Renal cortex interstitium (tissue), 11 donors: Measurements from ENCODE around the gene IPCEF1. TPM values are rescaled to one million over a fixed set of nuclear protein-coding genes. Genes with fewer than 3 reads are reported as not detected.
"Not testable (repeated sequence)": the region's sequence is repeated elsewhere in the genome, so short reads cannot be mapped to it uniquely, and the experiment has no call there.

ENCODE experiments used
- DNase-seq, 11 donors: peaks; one replicate each; pipeline ENCODE4 v3.0.0-alpha.2; 2013; ENCODE audit warnings: low read depth in 9 of 11, low spot score in 4 of 11; ENCODE audit errors: extremely low read depth in 1 of 11
- polyA plus RNA-seq, 3 donors: library from polyadenylated mRNA; unstranded; fragments of 120-200 nt; gene quantifications; one replicate each; pipeline ENCODE4 v1.2.1, GENCODE V29; 2013; ENCODE audit not compliant: insufficient read length in 3 of 3

Gene IPCEF1
- polyA plus RNA-seq, 3 donors = 4.7 to 9.7 (median 7.2) TPM

DNA sequence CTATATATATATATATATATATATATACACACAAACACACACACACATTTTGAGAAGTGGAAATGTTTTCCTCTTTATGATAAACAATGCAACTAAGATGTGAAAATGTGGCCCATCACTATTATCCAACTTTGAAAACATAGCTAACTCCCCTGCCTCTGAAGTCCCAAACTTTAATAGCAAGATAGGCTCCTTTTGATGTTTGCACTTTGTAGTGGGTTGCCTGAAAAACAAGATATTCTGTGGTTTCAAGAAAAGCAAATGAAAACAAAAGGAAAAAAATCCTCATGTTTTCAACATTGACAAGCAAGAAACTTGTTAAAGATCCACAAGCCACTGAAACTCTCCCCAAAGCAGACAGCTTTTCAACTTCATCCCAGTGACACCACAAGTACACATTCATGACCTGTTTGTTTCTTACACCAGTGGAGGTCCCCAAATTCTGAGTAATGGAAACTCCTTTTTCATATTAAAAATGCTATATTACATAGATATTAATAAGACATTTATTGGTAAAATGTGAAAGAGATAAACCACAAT lies 90.0 kb downstream of the IPCEF1 start:
- no peak for DNase-seq

DNA sequence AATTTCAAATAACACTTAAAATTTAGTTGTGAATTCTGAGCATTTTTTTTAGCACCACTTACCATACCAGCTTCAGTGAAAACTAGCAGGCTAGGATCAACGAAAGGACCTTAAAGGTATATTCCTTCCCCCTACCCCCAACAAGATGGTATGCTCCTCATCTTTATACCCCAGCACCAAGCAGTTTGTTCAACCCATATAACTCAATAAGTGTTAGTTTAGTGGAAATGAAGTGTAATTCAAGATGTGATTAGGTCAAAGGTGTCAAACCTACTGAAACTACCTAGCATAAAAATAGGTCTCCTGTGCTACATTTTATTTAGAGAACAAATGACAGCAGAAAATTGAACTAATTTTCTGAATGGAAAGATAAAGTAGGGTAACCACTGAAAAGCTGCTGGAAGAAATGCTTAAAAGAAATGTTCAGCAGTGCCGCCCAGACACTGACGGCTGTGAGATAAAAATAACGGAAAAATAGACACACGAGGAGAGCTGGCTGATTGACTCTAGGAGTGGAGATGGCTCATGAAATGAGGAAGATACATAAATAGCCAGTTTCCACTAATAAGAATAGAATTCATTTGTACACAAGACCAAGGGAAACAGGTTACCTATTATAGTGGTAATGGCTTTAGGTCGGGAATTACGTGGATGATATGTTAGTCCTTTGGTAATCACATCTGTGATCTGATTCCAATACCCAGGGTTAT lies 94.8 kb downstream of the IPCEF1 start:
- no peak for DNase-seq

DNA sequence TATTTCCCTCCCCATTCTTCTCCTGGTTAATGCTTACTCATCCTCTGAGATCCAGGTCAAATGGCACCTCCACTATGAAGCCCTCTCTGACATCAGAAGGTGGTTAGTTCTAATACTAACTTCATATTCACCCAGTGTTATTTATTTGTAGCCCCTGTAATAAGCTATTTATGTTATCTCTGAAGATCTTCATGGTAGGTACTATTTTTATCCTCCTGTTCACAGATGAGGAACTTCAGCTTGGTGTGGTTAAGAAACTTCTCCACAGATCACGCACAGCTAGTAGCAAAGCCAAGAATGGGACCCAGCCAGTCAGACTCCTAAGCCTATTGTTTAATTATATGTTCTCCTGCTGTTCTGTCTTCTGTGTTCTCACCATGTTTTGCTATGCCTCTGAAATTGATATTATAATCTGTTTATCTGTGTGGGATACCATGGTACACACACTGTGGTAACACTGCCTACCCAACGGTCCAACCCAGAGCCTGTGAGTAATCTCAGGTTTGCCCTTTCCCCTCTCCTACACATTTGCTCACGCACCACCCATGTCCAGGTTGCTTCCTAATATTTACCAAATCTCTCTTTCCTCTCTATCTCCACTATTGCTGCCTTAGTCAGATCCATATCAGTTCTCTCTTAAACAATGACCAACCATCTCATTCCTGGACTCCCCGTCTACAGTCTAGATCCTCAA lies 98.4 kb downstream of the IPCEF1 start:
- no peak for DNase-seq

DNA sequence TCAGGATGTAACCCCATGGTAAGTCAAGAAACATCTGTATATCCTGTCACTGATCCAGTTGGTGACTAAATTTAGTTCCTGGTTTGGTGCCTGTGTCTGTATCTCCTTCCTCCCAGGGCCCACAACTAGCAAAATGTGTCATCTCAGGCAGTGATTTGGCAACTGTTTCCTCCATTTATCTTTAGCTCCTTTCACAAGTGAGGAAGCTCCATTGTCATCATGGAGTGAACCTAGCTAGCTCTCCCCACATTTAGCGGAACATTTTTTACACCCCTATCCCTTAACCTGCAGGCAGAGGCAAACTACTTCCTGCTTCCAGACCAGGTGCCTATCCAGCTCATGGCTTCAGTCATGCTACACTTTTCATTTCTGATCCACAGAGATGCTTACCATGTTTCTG lies 99.5 kb downstream of the IPCEF1 start:
- DNase-seq = no peak

DNA sequence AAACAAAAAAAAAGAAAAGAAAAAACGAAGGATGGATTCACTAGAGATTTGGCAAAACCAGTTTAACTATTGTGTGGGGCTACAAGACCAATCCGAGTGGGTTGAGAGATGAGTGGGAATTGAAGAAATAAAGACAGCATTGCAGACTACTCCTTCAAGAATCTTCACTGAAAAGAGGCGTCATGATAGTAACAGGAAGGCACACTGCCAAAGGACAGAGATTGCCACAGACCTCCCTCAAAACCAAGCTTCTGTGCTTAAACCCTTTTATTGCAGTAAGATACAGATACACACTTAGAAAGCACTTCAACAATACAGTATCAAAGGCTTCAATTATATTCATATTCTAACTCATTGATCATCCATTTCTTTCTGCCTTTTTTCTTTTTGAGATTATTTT lies 103.9 kb downstream of the IPCEF1 start:
- DNase-seq = no peak

DNA sequence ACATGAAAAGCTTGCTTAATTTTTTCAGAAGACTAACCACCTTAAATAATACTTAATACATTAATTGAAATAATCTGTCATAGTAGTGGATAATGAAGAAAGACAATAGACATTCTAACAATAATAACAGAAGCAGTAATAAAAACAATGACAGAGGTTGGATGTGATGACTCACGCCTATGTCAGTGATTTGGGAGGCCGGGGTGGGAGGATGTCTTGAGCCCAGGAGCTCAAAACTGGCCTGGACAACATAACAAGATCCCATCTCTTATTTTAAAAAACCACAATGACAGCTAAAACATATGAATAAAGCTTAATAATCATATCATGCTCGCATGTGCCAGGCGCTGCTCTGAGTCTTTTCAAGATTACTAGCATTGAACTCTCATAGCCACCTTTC lies 105.5 kb downstream of the IPCEF1 start:
- no peak for DNase-seq

DNA sequence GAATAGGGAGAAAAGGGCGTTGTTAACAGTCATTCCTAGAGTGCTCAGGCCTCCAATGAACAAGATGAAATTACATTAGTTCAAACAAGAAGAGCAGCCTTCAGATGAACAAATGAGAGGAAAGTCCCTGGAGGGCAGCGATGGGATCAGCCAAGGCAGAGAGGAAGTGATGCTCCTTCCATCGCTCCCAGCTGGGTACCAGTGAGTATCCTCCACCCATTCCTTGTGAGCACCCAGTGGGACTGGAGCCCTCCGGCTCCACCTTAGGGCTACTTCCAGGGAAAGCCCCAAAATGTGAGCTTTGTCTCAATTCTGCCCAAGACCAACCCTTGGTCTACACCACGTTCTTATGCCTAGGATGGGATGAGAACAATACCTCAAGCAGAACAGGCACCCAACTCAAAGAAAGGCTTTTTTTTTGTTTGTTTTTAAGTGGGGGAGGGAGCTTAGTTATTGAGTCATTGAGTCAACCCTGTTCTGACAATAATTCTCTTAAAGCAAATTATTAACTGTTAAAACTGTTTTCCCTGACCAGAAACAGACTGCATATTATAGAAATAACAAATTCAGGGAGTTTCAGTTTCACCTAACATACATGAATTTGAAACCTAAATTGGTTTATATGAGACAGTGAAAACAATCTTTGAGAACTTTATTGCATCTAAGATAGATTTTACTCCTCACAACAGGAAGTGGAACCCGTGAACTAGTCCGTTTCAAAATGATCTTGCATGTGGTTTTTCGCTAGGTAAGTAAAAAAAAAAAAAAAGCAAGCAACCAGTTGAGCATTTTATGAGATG lies 106.9 kb downstream of the IPCEF1 start:
- DNase-seq = no peak

DNA sequence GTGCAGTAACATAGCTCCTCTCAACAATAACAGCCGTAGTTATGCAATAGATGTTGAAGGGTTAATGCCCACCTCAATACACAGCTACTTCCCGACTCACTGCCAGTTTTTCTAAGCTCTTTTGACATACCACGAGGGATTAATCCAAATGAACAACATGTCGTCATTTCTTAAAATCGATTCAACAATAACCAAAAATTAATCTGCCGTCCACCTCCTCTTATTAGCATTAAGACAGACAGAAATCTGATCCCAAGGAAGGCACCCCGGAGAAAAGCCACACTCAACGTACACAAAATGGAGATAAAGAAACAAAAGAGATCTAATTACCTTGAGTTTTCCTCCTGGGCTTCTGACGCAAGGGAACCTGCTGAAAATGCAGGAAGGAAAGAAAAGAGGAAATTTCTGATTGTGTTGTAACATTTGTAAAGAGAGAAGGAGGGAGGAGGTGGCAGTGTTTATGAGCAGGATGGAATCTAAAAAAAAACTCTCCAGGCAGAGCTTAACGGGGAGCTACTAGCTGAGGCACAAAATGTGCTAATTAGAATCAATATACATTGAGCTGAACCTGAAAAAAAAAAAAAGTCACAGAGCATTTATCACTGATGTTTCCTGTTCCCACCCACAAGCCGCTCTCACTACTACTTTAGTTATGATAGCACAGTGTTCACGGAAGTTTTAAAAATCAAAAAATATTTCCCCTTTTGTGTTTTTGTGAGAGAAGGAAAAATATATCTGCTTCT lies 109.3 kb downstream of the IPCEF1 start:
- no peak for DNase-seq

DNA sequence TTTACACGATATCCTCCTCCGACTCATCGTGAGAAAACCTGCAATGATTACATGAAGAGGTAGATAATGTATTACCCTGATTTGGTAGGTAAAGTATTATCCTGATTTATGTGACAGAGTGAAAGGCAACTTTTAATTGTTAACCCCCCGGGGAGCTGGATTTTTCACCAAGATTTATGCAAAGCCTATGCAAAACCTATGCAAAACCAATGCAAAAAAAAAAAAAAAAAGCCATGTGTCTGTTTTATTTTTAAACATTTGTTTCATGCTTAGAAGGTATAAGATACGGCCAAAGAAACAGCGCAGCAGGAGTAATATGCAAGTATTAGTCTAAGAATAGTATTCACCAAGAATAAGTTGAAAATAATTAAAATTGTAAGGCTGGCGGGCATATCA lies 109.9 kb downstream of the IPCEF1 start:
- DNase-seq = no peak

DNA sequence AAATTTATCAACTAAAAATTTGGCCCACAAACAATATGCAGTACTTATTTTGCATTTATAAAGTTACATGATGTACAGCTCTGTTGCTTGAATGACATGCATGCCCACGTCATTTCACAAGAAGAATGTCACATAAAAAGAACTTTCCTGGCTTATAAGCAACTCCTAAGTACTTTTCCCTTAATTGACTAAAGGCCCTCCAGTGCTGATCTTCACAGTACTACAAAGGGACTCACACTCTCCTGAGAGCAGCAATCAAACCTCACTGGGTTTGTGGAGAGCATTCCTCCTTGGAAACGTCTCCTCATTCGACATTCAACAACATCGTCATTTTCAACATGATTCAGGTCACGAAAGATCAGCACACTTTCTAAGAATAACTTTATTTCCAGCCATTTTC lies 111.1 kb downstream of the IPCEF1 start:
- no peak for DNase-seq

DNA sequence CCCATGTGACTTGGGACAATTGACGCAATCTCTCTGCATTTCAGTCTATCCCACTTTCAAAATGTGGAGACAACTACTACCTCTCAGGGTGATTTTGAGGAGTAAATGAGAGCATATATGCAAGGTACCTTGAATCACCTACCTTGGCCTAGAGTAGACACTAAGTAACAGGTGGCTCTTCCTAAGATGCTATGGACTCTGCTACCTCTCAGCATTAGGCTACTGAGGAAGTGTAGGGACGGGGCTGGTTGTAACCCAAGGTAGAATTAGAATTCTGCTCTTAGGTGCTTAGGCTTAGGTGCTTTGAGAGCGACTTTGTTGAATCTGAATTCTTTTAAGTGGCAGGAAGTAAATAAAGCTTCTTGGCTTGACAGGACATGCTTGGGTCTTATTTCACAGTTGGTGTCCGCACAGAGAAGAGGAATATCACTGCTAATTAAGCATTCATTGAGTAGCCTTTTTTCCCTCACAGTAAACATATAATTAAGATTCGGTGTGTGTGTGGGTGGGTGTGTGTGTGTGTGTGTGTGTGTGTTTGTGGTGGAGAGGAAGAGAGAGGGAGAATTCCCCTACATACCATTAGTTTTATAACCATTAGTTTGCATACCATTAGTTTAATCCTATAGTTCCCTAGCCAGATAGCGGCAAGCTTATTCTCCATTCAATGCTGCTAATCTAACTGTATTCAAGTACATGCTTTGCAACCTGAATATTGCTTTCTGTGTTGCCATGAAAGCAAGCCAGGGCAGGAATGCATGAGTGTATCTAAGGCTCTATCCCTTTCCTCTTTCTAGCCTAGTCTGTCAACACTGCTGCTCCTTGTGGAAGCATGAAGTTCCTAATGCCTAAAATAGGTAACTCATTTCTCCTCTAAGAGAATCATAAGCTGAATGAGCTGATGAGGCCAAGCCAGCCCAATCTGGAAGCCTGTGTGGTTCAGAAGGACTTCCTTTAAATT lies 112.5 kb downstream of the IPCEF1 start:
- no peak for DNase-seq

DNA sequence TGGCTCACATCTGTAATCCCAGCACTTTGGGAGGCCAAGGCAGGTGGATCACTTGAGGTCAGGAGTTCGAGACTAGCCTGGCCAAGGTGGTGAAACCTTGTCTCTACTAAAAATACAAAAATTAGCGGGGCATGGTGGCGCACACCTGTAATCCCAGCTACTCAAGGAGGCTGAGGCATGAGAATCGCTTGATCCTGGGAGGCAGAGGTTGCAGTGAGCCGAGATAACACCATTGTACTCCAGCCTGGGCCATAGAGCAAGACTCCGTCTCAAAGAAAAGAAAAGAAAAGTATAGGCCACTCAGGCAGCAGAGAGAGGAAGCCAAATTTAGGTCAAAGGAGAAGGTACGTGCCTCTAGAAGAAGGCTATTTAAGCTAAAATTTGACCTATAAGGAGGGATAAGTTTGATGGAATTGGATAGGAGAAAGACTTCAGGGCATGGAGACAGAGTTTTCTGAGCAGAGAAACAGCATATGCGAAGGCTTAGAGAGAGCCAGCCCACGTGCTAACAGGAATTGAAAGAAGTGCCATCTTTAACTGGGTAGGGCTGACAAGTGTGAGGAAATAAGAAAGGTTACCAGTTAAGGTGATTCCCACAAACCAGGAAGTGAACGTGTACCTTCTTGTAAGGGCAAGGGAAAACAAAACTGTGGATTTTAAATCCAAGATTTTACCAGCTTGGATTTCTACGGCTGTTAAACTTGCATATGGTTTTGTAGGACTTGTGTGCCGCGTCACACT lies 113.8 kb downstream of the IPCEF1 start:
- no peak for DNase-seq

DNA sequence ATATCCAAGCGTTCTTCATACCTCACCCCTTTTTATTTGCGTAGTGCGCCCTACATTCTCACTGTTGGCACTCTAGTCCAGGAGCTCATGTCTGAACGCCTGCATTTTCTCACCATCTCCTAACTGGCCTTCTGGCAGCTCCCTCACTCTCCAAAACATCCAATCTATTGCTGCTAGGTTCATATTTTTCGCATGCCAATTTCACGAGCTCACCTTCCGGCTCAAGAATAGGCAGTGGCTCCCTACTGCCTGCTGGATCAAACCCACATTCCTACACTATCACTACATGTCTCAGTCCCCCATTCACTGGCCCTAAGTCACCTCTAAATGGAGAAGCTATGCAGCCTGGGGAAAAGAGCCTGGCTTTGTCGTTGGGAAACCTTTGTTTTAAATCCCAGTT lies 115.0 kb downstream of the IPCEF1 start:
- DNase-seq = no peak

DNA sequence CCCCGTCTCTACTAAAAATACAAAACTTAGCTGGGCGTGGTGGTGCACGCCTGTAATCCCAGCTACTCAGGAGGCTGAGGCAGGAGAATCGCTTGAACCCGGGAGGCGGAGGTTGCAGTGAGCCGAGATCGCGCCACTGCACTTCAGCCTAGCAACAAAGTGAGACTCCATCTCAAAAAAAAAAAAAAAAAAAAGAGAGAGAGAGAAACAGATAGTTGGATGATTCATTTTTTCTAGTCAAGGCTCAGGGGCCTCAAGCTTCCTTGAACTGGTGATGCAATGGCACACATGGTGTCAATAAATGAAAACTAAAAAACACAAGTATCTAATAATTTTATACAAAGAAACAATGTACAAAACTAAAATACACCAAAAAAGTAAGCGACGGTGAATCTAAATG lies 115.5 kb downstream of the IPCEF1 start:
- not testable (repeated sequence) for DNase-seq

DNA sequence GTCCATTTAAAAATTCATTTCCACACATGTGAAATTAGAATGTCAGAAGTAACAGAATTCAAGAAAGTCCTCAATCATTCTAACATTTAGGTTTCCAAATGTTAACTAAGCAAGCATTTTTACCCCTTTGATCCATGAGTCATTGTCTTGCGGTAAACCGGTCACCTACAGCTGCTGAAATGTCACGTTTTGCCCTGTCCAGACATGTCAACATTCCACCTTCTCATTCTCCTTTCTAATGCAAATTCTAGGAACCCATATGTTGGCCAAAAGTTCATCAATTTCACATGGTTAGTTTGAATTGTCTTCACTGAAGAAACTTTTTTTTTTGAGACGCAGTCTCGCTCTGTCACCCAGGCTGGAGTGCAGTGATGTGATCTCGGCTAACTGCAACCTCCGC lies 117.2 kb downstream of the IPCEF1 start:
- no peak for DNase-seq

DNA sequence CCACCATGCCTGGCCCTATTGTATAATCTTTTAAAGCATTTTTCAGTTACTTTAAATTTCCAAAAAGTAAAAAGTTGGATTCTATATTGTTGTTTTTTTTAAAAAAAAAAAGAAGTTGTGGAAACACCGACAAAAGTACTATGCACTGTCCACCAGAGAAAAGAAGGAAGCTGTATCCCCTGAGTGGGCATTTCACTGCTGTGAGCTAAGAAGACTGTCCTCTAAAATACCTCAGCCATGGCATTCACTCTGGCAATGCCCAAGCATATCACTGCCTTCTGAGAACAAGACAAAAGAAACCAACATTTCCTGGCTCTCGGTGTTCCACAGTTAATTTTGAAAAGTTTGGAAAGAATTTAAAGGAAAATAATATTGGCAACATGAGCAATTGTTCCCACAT lies 117.8 kb downstream of the IPCEF1 start:
- DNase-seq = no peak

DNA sequence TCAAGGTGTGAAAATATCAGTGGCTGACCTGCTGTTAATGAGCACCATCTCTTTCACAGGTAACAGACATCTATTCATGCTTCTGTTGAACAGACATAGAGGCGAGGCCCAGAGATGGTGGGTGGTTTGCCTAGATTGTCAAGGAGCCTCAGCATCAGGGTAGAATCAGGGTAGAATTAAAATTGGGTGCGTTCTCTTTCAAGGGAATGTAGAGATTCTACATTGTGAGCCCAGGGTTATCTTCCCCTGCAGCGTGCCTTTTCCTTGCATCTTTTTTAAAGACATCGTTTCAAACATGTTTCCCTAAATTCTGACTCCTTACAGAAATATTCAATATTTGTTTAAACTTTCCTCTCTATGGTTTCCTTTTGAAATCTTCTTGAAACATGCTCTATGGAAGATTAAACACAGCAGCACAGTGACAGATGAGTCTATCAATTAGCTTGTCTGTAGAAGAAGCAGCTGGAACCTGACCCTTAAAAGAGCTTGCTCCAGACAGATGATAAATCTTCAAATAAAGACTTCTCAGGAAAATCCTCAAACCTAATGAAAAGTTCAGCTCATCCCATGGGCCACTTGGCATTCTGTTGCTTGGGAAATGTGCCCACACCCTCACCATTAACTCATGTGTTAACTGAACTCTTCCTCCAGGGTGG lies 119.8 kb downstream of the IPCEF1 start:
- peak in 1 of 11 donors; percentile 57 for DNase-seq
